ENCODE data around the gene CALCOCO2. TPM values are rescaled to one million over a fixed set of nuclear protein-coding genes. Genes with fewer than 3 reads are reported as not detected.

CALCOCO2 gene
- total RNA-seq, 2 experiments from 2014 or later: 15.3 to 64.5 TPM

GRCh38 chr17:48904428-48904827, 73.6 kb downstream of the CALCOCO2 start:
- Histone ChIP-seq H3K4me3 (ENCODE audit: low read depth, low read length, poor library complexity, severe bottlenecking) (no peak overlapping the region), H3K27ac (ENCODE audit: low read depth, low read length, poor library complexity, severe bottlenecking) (no peak overlapping the region), H3K4me2 (ENCODE audit: low read length) (no peak overlapping the region), H3K9me2 (ENCODE audit: insufficient read depth, low read length) (no peaks in the 10 kb centered on the region), H3K9me3 (ENCODE audit: low read length) (no peaks in the 10 kb centered on the region), H3K79me2 (ENCODE audit: insufficient read depth, low read depth, low read length) (peaks cover 16% of the 10 kb centered on the region), H4K20me1 (ENCODE audit: insufficient read depth, low read length) (peaks cover 4% of the 10 kb centered on the region), H2AFZ (ENCODE audit: low read length) (no peak overlapping the region), H3K36me3 (ENCODE audit: insufficient read depth, low read length) (no peaks in the 10 kb centered on the region), H3K4me1 (ENCODE audit: insufficient read depth, low read length, poor library complexity, severe bottlenecking) (peaks cover 3% of the 10 kb centered on the region)
- no TSS peak for BruUV-seq (replicated peaks)
- DNase-seq (ENCODE audit: low spot score): no peak
- ChIA-PET CTCF (ENCODE audit: unreplicated experiment) (no interaction called here), POLR2A (interaction anchor here (0.5 to 4.7 kb wide), 3 partner anchors 11 to 21 kb away, joined by 3 to 14 read pairs (median 4); partner anchors contain the start of gene ATP5MC1)
- intact Hi-C loops (cut with micrococcal nuclease; ENCODE audit: unreplicated experiment): no loop called here
- TF ChIP-seq CTCF (conservative IDR thresholded peaks at IDR 0.05; ENCODE audit: low read length): no peak
- no peak for TF ChIP-seq EZH2phosphoT487 (IDR thresholded peaks at IDR 0.05; ENCODE audit: borderline replicate concordance, low read depth, low read length)

GRCh38 chr17:48905987-48906515, 75.2 kb downstream of the CALCOCO2 start:
- Histone ChIP-seq H2AFZ (ENCODE audit: low read length) (no peak overlapping the region), H3K9me3 (ENCODE audit: low read length) (no peaks in the 10 kb centered on the region), H3K27ac (ENCODE audit: low read depth, low read length, poor library complexity, severe bottlenecking) (no peak overlapping the region), H4K20me1 (ENCODE audit: insufficient read depth, low read length) (peaks cover 20% of the 10 kb centered on the region), H3K79me2 (ENCODE audit: insufficient read depth, low read depth, low read length) (peaks cover 32% of the 10 kb centered on the region), H3K4me1 (ENCODE audit: insufficient read depth, low read length, poor library complexity, severe bottlenecking) (peaks cover 19% of the 10 kb centered on the region), H3K4me3 (ENCODE audit: low read depth, low read length, poor library complexity, severe bottlenecking) (no peak overlapping the region), H3K9me2 (ENCODE audit: insufficient read depth, low read length) (no peaks in the 10 kb centered on the region), H3K4me2 (ENCODE audit: low read length) (no peak overlapping the region), H3K36me3 (ENCODE audit: insufficient read depth, low read length) (peaks cover 14% of the 10 kb centered on the region)
- intact Hi-C loops (cut with micrococcal nuclease; ENCODE audit: unreplicated experiment): no loop called here
- ChIA-PET POLR2A (interaction anchor here (4.7 kb wide), 1 partner anchor 12 kb away, joined by 14 read pairs; the partner anchor contains the start of gene ATP5MC1), CTCF (ENCODE audit: unreplicated experiment) (no interaction called here)
- BruUV-seq (replicated peaks): no TSS peak
- no peak for DNase-seq (ENCODE audit: low spot score)
- TF ChIP-seq EZH2phosphoT487 (IDR thresholded peaks at IDR 0.05; ENCODE audit: borderline replicate concordance, low read depth, low read length) (no peak), CTCF (conservative IDR thresholded peaks at IDR 0.05; ENCODE audit: low read length) (no peak)

- peak overlapping the region; percentile 97 for H3K4me2 ChIP-seq (ENCODE audit: low read length)
- H3K4me1 ChIP-seq (ENCODE audit: insufficient read depth, low read length, poor library complexity, severe bottlenecking): peaks cover 22% of the 10 kb centered on the region
- POLR2A ChIA-PET: interaction anchor here (0.6 to 1.3 kb wide), 4 partner anchors 10 to 92 kb away, joined by 3 to 7 read pairs (median 4); partner anchors contain the start of gene ATP5MC1
- H3K36me3 ChIP-seq (ENCODE audit: insufficient read depth, low read length): peaks cover 31% of the 10 kb centered on the region
- peaks cover 49% of the 10 kb centered on the region for H3K79me2 ChIP-seq (ENCODE audit: insufficient read depth, low read depth, low read length)
- no peaks in the 10 kb centered on the region for H3K9me3 ChIP-seq (ENCODE audit: low read length)
- CTCF ChIA-PET (ENCODE audit: unreplicated experiment): interaction anchor here (0.6 kb wide), 1 partner anchor 330 kb away, joined by 8 read pairs; no protein-coding TSS in a partner anchor
- TSS peak; percentile 92 for BruUV-seq (replicated peaks)
- peaks cover 26% of the 10 kb centered on the region for H4K20me1 ChIP-seq (ENCODE audit: insufficient read depth, low read length)
- H3K9me2 ChIP-seq (ENCODE audit: insufficient read depth, low read length): no peaks in the 10 kb centered on the region
- H2AFZ ChIP-seq (ENCODE audit: low read length): peak overlapping the region; percentile 80
- TF ChIP-seq EZH2phosphoT487 (IDR thresholded peaks at IDR 0.05; ENCODE audit: borderline replicate concordance, low read depth, low read length) (no peak), CTCF (conservative IDR thresholded peaks at IDR 0.05; ENCODE audit: low read length) (no peak)
- DNase-seq (ENCODE audit: low spot score): no peak
- peak overlapping the region; percentile 99 for H3K4me3 ChIP-seq (ENCODE audit: low read depth, low read length, poor library complexity, severe bottlenecking)
- H3K27ac ChIP-seq (ENCODE audit: low read depth, low read length, poor library complexity, severe bottlenecking): peak overlapping the region; percentile 76
- intact Hi-C loops (cut with micrococcal nuclease; ENCODE audit: unreplicated experiment): loop anchor here (1.0 to 2.0 kb wide), 2 partner anchors 15 to 91 kb away; partner anchors contain the start of gene ATP5MC1
Measured at GRCh38 chr17:48907713-48908046, 76.8 kb downstream of the CALCOCO2 start.

Data from OCI-LY7 (cell line).